NB4 (cell line): Measurements from ENCODE around the gene AIFM2.

Experiments
- DNase-seq: peaks from one replicate; pipeline ENCODE4 v3.0.0; 2010; ENCODE audit warnings: low read depth
- H3K4me3 ChIP-seq: one replicate; pipeline ENCODE4 v1.5.1; 2011; ENCODE audit warnings: mild to moderate bottlenecking, low read depth, low read length, moderate library complexity
- CTCF ChIP-seq: IDR thresholded peaks from one replicate; pipeline ENCODE4 v1.5.1; 2012; ENCODE audit warnings: low read depth, low read length
- MAX ChIP-seq: IDR thresholded peaks from 2 replicates; pipeline ENCODE4 v1.6.1; 2011; ENCODE audit warnings: low read depth, low read length
- MYC ChIP-seq: IDR thresholded peaks from 2 replicates; pipeline ENCODE4 v1.6.1; 2011; ENCODE audit warnings: low read depth, low read length
- POLR2A ChIP-seq: IDR thresholded peaks from 2 replicates; pipeline ENCODE4 v1.6.1; 2011; ENCODE audit warnings: mild to moderate bottlenecking; ENCODE audit not compliant: insufficient read length; ENCODE audit errors: extremely low read depth

AIFM2 gene

GRCh38 chr10:70137927-70138883 lies 5.6 kb upstream of the AIFM2 start:
- no peak overlapping the region for H3K4me3 ChIP-seq
- TF ChIP-seq MYC (no peak), CTCF (no peak), MAX (no peak), POLR2A (no peak)
- no peak for DNase-seq

GRCh38 chr10:70137135-70137534 lies 4.5 kb upstream of the AIFM2 start:
- H3K4me3 ChIP-seq: no peak overlapping the region
- no peak for DNase-seq
- TF ChIP-seq MYC: no peak
- no peak for TF ChIP-seq CTCF
- no peak for TF ChIP-seq MAX
- TF ChIP-seq POLR2A: no peak

GRCh38 chr10:70135684-70136083 lies 3.1 kb upstream of the AIFM2 start:
- no peak overlapping the region for H3K4me3 ChIP-seq
- no peak for DNase-seq
- no peak for TF ChIP-seq MYC
- no peak for TF ChIP-seq CTCF
- no peak for TF ChIP-seq POLR2A
- no peak for TF ChIP-seq MAX

- H3K4me3 ChIP-seq: no peak overlapping the region
- no peak for TF ChIP-seq POLR2A
- TF ChIP-seq MYC: no peak
- TF ChIP-seq CTCF: no peak
- no peak for TF ChIP-seq MAX
- no peak for DNase-seq
Measured at GRCh38 chr10:70135046-70135445, 2.4 kb upstream of the AIFM2 start.

- no peak overlapping the region for H3K4me3 ChIP-seq
- no peak for DNase-seq
- no peak for TF ChIP-seq POLR2A
- TF ChIP-seq MAX: no peak
- TF ChIP-seq CTCF: no peak
- no peak for TF ChIP-seq MYC
Measured at GRCh38 chr10:70131560-70131937, 1.1 kb downstream of the AIFM2 start.
